ENCODE measurements around the gene MYMX. TPM values are rescaled to one million over a fixed set of nuclear protein-coding genes. Genes with fewer than 3 reads are reported as not detected.

The MYMX gene
- total and polyA plus RNA-seq, 2 of the 13 experiments (the other 11 are each of a cell fraction or from before 2014, with no cell fraction given) = not detected

DNA sequence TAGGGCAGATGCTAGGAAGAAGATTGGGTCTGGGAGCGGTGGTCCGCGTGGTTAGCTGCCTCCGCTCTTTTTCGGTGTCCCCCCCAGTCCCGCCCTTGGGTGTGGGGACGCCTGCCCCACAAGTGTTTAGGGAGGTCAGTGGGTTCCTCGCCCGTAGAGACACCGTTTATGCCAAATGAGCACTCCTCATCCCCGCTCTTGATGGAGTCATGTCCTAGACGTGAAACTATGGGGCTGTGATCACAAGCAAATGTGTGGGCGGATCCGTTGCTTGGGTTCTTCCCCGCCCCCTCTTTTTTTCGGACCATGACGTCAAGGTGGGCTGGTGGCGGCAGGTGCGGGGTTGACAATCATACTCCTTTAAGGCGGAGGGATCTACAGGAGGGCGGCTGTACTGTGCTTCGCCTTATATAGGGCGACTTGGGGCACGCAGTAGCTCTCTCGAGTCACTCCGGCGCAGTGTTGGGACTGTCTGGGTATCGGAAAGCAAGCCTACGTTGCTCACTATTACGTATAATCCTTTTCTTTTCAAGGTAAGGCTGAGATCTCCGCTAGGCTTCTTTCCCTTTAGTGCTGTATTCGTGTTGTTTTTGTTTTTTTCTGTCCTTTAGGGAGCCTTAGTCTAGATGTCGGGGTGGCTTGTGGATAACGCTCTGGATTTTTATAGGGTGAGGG, 30.1 kb downstream of the MYMX start, which contains the start of gene HSP90AB1 (continued):
- TF ChIP-seq, protein P1, sequence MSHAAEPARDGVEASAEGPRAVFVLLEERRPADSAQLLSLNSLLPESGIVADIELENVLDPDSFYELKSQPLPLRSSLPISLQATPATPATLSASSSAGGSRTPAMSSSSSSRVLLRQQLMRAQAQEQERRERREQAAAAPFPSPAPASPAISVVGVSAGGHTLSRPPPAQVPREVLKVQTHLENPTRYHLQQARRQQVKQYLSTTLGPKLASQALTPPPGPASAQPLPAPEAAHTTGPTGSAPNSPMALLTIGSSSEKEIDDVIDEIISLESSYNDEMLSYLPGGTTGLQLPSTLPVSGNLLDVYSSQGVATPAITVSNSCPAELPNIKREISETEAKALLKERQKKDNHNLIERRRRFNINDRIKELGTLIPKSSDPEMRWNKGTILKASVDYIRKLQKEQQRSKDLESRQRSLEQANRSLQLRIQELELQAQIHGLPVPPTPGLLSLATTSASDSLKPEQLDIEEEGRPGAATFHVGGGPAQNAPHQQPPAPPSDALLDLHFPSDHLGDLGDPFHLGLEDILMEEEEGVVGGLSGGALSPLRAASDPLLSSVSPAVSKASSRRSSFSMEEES (CRISPR knock-in tag; IDR thresholded peaks at IDR 0.05) = no peak; the same call in 1 of the 2 replicates
- no peak; the same call in 1 of the 2 replicates for TF ChIP-seq ZSCAN30 (CRISPR knock-in tag; IDR thresholded peaks at IDR 0.05)
- TF ChIP-seq GATAD2A (CRISPR knock-in tag; IDR thresholded peaks at IDR 0.05) = peak; percentile 66; the same call in 1 of the 2 replicates
- TF ChIP-seq HNRNPL (IDR thresholded peaks at IDR 0.05; ENCODE audit: low read depth, low read length) = no peak
- TF ChIP-seq, protein P2, sequence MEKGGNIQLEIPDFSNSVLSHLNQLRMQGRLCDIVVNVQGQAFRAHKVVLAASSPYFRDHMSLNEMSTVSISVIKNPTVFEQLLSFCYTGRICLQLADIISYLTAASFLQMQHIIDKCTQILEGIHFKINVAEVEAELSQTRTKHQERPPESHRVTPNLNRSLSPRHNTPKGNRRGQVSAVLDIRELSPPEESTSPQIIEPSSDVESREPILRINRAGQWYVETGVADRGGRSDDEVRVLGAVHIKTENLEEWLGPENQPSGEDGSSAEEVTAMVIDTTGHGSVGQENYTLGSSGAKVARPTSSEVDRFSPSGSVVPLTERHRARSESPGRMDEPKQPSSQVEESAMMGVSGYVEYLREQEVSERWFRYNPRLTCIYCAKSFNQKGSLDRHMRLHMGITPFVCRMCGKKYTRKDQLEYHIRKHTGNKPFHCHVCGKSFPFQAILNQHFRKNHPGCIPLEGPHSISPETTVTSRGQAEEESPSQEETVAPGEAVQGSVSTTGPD (CRISPR knock-in tag; IDR thresholded peaks at IDR 0.05) = no peak
- TF ChIP-seq YEATS4 (CRISPR knock-in tag; IDR thresholded peaks at IDR 0.05; ENCODE audit: borderline replicate concordance) = peak; percentile 83; the same call in 1 of the 2 replicates
- TF ChIP-seq TMF1 (CRISPR knock-in tag; IDR thresholded peaks at IDR 0.05; ENCODE audit: low read depth) = no peak
- peak; percentile 77; the same call in 1 of the 2 replicates for TF ChIP-seq YEATS2 (CRISPR knock-in tag; IDR thresholded peaks at IDR 0.05; ENCODE audit: borderline replicate concordance)
- TF ChIP-seq IRF2 (CRISPR knock-in tag; IDR thresholded peaks at IDR 0.05) = peak; percentile 86
- peak; percentile 66 for TF ChIP-seq ZNF12 (CRISPR knock-in tag; IDR thresholded peaks at IDR 0.05)
- TF ChIP-seq, protein P3, sequence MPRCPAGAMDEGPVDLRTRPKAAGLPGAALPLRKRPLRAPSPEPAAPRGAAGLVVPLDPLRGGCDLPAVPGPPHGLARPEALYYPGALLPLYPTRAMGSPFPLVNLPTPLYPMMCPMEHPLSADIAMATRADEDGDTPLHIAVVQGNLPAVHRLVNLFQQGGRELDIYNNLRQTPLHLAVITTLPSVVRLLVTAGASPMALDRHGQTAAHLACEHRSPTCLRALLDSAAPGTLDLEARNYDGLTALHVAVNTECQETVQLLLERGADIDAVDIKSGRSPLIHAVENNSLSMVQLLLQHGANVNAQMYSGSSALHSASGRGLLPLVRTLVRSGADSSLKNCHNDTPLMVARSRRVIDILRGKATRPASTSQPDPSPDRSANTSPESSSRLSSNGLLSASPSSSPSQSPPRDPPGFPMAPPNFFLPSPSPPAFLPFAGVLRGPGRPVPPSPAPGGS (CRISPR knock-in tag; IDR thresholded peaks at IDR 0.05) = no peak
- 0 out of 2 replicates have a peak, but pooled peaks have one; percentile 44 for TF ChIP-seq SNAI1 (CRISPR knock-in tag; IDR thresholded peaks at IDR 0.05; ENCODE audit: borderline replicate concordance)
- peak; percentile 82 for TF ChIP-seq THAP11 (CRISPR knock-in tag; IDR thresholded peaks at IDR 0.05)
- TF ChIP-seq SCMH1 (CRISPR knock-in tag; IDR thresholded peaks at IDR 0.05; ENCODE audit: borderline replicate concordance) = no peak
- no peak for TF ChIP-seq XRCC5 (optimal IDR thresholded peaks at IDR 0.05; ENCODE audit: low read length)
- TF ChIP-seq DPF2 (CRISPR knock-in tag; IDR thresholded peaks at IDR 0.05; ENCODE audit: borderline replicate concordance, low read depth) = peak; percentile 35; the same call in 1 of the 2 replicates
- TF ChIP-seq MED1 (CRISPR knock-in tag; IDR thresholded peaks at IDR 0.05) = peak; percentile 68; the same call in 1 of the 2 replicates
- TF ChIP-seq SPEN (CRISPR knock-in tag; IDR thresholded peaks at IDR 0.05; ENCODE audit: low read depth) = peak; percentile 66; the same call in 1 of the 2 replicates
- peak; percentile 86 for TF ChIP-seq CREM (IDR thresholded peaks at IDR 0.05)
- TF ChIP-seq CREM (CRISPR knock-in tag; IDR thresholded peaks at IDR 0.05) = no peak
- TF ChIP-seq NFYC (CRISPR knock-in tag; IDR thresholded peaks at IDR 0.05) = no peak; the same call in 1 of the 2 replicates
- TF ChIP-seq, protein P4, sequence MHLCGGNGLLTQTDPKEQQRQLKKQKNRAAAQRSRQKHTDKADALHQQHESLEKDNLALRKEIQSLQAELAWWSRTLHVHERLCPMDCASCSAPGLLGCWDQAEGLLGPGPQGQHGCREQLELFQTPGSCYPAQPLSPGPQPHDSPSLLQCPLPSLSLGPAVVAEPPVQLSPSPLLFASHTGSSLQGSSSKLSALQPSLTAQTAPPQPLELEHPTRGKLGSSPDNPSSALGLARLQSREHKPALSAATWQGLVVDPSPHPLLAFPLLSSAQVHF (CRISPR knock-in tag; IDR thresholded peaks at IDR 0.05) = no peak
- no peak for TF ChIP-seq GLI4 (CRISPR knock-in tag; IDR thresholded peaks at IDR 0.05; ENCODE audit: borderline replicate concordance)
- peak; percentile 37; the same call in 1 of the 2 replicates for TF ChIP-seq ZNF605 (CRISPR knock-in tag; IDR thresholded peaks at IDR 0.05)
- peak; percentile 60 for TF ChIP-seq ARNTL (CRISPR knock-in tag; IDR thresholded peaks at IDR 0.05)
- TF ChIP-seq MTA1 (CRISPR knock-in tag; IDR thresholded peaks at IDR 0.05; ENCODE audit: borderline replicate concordance) = no peak
